ENCODE data around the gene CCDC192.
"Not testable (repeated sequence)": the region's sequence is repeated elsewhere in the genome, so short reads cannot be mapped to it uniquely, and the experiment has no call there.

Gene CCDC192

GRCh38 chr5:127840809-127841208 lies 137.6 kb downstream of the CCDC192 start:
- Histone ChIP-seq H2AFZ (ENCODE audit: low read depth, low read length) (no peak overlapping the region), H3K79me2 (ENCODE audit: low read length) (no peaks in the 10 kb centered on the region)

GRCh38 chr5:127844581-127845021 lies 141.4 kb downstream of the CCDC192 start:
- no peak for TF ChIP-seq EZH2phosphoT487 (IDR thresholded peaks at IDR 0.05; ENCODE audit: low read depth)
- no peak for TF ChIP-seq CTCF (IDR thresholded peaks at IDR 0.05; ENCODE audit: low read depth, low read length)
- Histone ChIP-seq H2AFZ (ENCODE audit: low read depth, low read length) (no peak overlapping the region), H3K9ac (ENCODE audit: low read length) (no peak overlapping the region), H3K27ac (ENCODE audit: low read length) (no peak overlapping the region), H3K9me3 (ENCODE audit: insufficient read depth, low read length) (no peaks in the 10 kb centered on the region), H3K79me2 (ENCODE audit: low read length) (no peaks in the 10 kb centered on the region), H4K20me1 (ENCODE audit: insufficient read depth, low read length) (no peaks in the 10 kb centered on the region), H3K4me1 (ENCODE audit: low read length) (peaks cover 15% of the 10 kb centered on the region), H3K4me3 (ENCODE audit: low read length) (no peak overlapping the region), H3K36me3 (replicated peaks; ENCODE audit: low read depth, low read length) (no peaks in the 10 kb centered on the region), H3K4me2 (ENCODE audit: low read length) (no peak overlapping the region), H3K27me3 (ENCODE audit: low read depth, low read length) (no peaks in the 10 kb centered on the region)

More at GRCh38 chr5:127840809-127841208, 137.6 kb downstream of the CCDC192 start:
- Histone ChIP-seq H3K4me3 (ENCODE audit: low read length) (no peak overlapping the region), H3K27me3 (ENCODE audit: low read depth, low read length) (no peaks in the 10 kb centered on the region), H3K9ac (ENCODE audit: low read length) (no peak overlapping the region), H3K36me3 (replicated peaks; ENCODE audit: low read depth, low read length) (no peaks in the 10 kb centered on the region), H4K20me1 (ENCODE audit: insufficient read depth, low read length) (no peaks in the 10 kb centered on the region), H3K9me3 (ENCODE audit: insufficient read depth, low read length) (no peaks in the 10 kb centered on the region), H3K4me1 (ENCODE audit: low read length) (peaks cover 8% of the 10 kb centered on the region), H3K4me2 (ENCODE audit: low read length) (no peak overlapping the region), H3K27ac (ENCODE audit: low read length) (no peak overlapping the region)
- TF ChIP-seq EZH2phosphoT487 (IDR thresholded peaks at IDR 0.05; ENCODE audit: low read depth) (no peak), CTCF (IDR thresholded peaks at IDR 0.05; ENCODE audit: low read depth, low read length) (no peak)

- Histone ChIP-seq H3K79me2 (ENCODE audit: low read length) (no peaks in the 10 kb centered on the region), H3K4me3 (ENCODE audit: low read length) (no peak overlapping the region), H3K9me3 (ENCODE audit: insufficient read depth, low read length) (no peaks in the 10 kb centered on the region), H3K9ac (ENCODE audit: low read length) (no peak overlapping the region), H3K27ac (ENCODE audit: low read length) (no peak overlapping the region), H2AFZ (ENCODE audit: low read depth, low read length) (no peak overlapping the region), H3K27me3 (ENCODE audit: low read depth, low read length) (no peaks in the 10 kb centered on the region), H3K4me1 (ENCODE audit: low read length) (peaks cover 14% of the 10 kb centered on the region), H3K36me3 (replicated peaks; ENCODE audit: low read depth, low read length) (no peaks in the 10 kb centered on the region), H3K4me2 (ENCODE audit: low read length) (no peak overlapping the region), H4K20me1 (ENCODE audit: insufficient read depth, low read length) (no peaks in the 10 kb centered on the region)
- TF ChIP-seq CTCF (IDR thresholded peaks at IDR 0.05; ENCODE audit: low read depth, low read length) (no peak), EZH2phosphoT487 (IDR thresholded peaks at IDR 0.05; ENCODE audit: low read depth) (no peak)
Observed at GRCh38 chr5:127846884-127847283, 143.7 kb downstream of the CCDC192 start.

GRCh38 chr5:127847641-127848040 lies 144.4 kb downstream of the CCDC192 start:
- H3K79me2 ChIP-seq (ENCODE audit: low read length); H3K36me3 ChIP-seq (replicated peaks; ENCODE audit: low read depth, low read length); H3K9me3 ChIP-seq (ENCODE audit: insufficient read depth, low read length); H2AFZ ChIP-seq (ENCODE audit: low read depth, low read length); H4K20me1 ChIP-seq (ENCODE audit: insufficient read depth, low read length); H3K4me2 ChIP-seq (ENCODE audit: low read length); H3K27me3 ChIP-seq (ENCODE audit: low read depth, low read length); H3K27ac ChIP-seq (ENCODE audit: low read length); H3K9ac ChIP-seq (ENCODE audit: low read length); H3K4me3 ChIP-seq (ENCODE audit: low read length): not testable (repeated sequence)
- peaks cover 14% of the 10 kb centered on the region for H3K4me1 ChIP-seq (ENCODE audit: low read length)

- H3K9ac ChIP-seq (ENCODE audit: low read length) = no peak overlapping the region
- H2AFZ ChIP-seq (ENCODE audit: low read depth, low read length) = no peak overlapping the region
- H4K20me1 ChIP-seq (ENCODE audit: insufficient read depth, low read length) = no peaks in the 10 kb centered on the region
- H3K4me1 ChIP-seq (ENCODE audit: low read length) = peaks cover 14% of the 10 kb centered on the region
- H3K27ac ChIP-seq (ENCODE audit: low read length) = no peak overlapping the region
- H3K27me3 ChIP-seq (ENCODE audit: low read depth, low read length) = no peaks in the 10 kb centered on the region
- H3K9me3 ChIP-seq (ENCODE audit: insufficient read depth, low read length) = no peaks in the 10 kb centered on the region
- TF ChIP-seq EZH2phosphoT487 (IDR thresholded peaks at IDR 0.05; ENCODE audit: low read depth) (no peak), CTCF (IDR thresholded peaks at IDR 0.05; ENCODE audit: low read depth, low read length) (no peak)
- no peak overlapping the region for H3K4me3 ChIP-seq (ENCODE audit: low read length)
- H3K79me2 ChIP-seq (ENCODE audit: low read length) = no peaks in the 10 kb centered on the region
- H3K36me3 ChIP-seq (replicated peaks; ENCODE audit: low read depth, low read length) = no peaks in the 10 kb centered on the region
- H3K4me2 ChIP-seq (ENCODE audit: low read length) = no peak overlapping the region
Observed at GRCh38 chr5:127848098-127848497, 144.9 kb downstream of the CCDC192 start.
